Measurements from ENCODE around the gene SLC17A8.
"Not testable (repeated sequence)": the region's sequence is repeated elsewhere in the genome, so short reads cannot be mapped to it uniquely, and the experiment has no call there.

GRCh38 chr12:100308138-100308537, 48.7 kb upstream of the SLC17A8 start:
- TF ChIP-seq POLR2A, CTCF (IDR thresholded peaks at IDR 0.05): not testable (repeated sequence)

All from ovary (tissue), 3 donors.